ENCODE results near the gene IL25. TPM values are rescaled to one million over a fixed set of nuclear protein-coding genes. Genes with fewer than 3 reads are reported as not detected.

Gene IL25
- total RNA-seq, 4 donors from 2014 or later, result not detected

DNA sequence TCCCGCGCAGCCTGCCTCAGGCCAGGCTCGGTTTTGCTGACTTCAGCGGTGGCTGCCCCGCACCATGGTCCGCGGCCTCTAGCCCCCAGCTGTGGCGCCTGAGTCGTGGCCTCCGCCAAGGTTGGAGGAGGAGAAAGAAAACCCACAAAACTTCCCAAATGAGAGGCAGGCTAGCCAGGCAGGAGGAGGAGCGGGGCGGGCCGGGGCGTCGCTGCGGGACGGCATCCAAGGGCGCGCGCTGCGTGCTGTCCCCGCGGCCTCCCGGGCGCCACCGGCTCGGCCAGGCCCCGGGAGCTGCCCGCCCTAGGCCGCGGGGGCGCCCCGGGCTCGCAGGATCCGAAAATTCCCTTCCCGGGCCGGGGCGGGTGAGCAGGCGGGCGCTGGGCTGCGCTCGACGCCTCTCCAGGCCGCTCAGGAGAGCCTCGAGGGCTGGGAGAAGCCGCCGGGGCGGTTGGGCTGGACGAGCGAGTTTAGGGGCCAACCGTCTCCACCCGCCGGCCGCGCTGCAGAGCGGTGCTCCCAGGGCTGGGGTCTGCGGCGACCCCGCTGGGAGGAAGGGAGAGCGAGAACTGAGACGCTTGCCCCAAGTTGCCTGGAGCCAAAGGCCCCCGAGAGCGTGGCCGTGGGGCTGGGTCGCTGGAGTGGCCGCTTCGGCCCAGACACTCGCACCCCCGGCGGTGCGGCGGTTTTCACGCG lies 7.4 kb upstream of the IL25 start, which contains the start of gene EFS:
Gene EFS, minus strand, starts transcription at position 137 of the 696 bp plus-strand sequence. CDS start 147 bp downstream, outside the sequence.
- H3K27ac ChIP-seq, result peak within 1 kb of the TSS; percentile 69 to 86 (median 78)
- DNase-seq, result no peak
- no peaks in the 10 kb centered on the region for H3K9me3 ChIP-seq
- TF ChIP-seq POLR2A (IDR thresholded peaks at IDR 0.05), result no peak
- TF ChIP-seq, protein P1, sequence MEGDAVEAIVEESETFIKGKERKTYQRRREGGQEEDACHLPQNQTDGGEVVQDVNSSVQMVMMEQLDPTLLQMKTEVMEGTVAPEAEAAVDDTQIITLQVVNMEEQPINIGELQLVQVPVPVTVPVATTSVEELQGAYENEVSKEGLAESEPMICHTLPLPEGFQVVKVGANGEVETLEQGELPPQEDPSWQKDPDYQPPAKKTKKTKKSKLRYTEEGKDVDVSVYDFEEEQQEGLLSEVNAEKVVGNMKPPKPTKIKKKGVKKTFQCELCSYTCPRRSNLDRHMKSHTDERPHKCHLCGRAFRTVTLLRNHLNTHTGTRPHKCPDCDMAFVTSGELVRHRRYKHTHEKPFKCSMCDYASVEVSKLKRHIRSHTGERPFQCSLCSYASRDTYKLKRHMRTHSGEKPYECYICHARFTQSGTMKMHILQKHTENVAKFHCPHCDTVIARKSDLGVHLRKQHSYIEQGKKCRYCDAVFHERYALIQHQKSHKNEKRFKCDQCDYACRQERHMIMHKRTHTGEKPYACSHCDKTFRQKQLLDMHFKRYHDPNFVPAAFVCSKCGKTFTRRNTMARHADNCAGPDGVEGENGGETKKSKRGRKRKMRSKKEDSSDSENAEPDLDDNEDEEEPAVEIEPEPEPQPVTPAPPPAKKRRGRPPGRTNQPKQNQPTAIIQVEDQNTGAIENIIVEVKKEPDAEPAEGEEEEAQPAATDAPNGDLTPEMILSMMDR (IDR thresholded peaks at IDR 0.05), result no peak
- H3K4me3 ChIP-seq, result peak within 1 kb of the TSS; percentile 20 to 51 (median 37)
- H3K4me1 ChIP-seq, result peaks cover 0 to 9% (median 0%) of the 10 kb centered on the region in 4 donors
- no peaks in the 10 kb centered on the region for H3K36me3 ChIP-seq
- H3K27me3 ChIP-seq, result peaks cover 0 to 6% of the 10 kb centered on the region in 2 donors

DNA sequence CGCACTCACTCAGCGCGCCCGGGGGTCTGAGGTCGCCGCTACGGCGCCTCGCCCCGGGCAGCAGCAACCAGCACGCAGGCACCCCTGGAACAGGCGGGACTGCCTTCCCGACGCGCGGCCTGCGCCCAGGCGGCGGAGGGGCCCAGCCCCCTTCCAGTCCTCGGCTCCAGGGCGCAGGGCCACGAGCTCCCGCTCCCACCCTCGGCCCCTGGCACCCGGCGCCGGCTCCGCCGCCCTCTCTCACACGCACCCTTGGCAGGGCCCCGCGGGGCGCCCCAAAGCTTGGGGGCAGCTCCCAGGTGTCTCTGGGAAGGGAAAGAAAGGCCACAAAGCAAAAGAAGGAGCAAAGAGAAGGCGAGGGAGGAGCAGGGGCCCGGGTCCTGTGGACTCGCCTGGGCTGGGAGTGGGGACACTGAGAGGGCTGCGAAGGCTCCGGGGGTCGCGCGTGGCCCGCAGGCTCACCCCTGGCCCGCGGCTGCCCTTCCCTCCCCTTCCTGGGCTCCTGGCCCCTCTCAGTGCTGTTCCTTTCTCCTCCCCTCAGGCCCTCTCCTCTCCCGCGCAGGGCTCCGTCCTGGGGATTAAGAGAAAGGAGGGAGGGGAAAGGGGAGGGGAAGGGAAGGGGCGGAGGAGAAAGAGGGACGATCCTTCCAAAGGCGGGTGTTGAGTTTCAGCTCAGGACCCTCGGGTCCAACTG lies 6.7 kb upstream of the IL25 start:
- no peaks in the 10 kb centered on the region for H3K9me3 ChIP-seq
- no peaks in the 10 kb centered on the region for H3K36me3 ChIP-seq
- peaks cover 0 to 6% of the 10 kb centered on the region in 2 donors for H3K27me3 ChIP-seq
- TF ChIP-seq POLR2A (IDR thresholded peaks at IDR 0.05), result no peak
- TF ChIP-seq, protein P1 (IDR thresholded peaks at IDR 0.05), result no peak
- DNase-seq, result no peak
- peak overlapping the region; percentile 69 to 86 (median 78) for H3K27ac ChIP-seq
- peaks cover 0 to 9% (median 0%) of the 10 kb centered on the region in 4 donors for H3K4me1 ChIP-seq
- H3K4me3 ChIP-seq, result peak overlapping the region; percentile 20 to 51 (median 37)

DNA sequence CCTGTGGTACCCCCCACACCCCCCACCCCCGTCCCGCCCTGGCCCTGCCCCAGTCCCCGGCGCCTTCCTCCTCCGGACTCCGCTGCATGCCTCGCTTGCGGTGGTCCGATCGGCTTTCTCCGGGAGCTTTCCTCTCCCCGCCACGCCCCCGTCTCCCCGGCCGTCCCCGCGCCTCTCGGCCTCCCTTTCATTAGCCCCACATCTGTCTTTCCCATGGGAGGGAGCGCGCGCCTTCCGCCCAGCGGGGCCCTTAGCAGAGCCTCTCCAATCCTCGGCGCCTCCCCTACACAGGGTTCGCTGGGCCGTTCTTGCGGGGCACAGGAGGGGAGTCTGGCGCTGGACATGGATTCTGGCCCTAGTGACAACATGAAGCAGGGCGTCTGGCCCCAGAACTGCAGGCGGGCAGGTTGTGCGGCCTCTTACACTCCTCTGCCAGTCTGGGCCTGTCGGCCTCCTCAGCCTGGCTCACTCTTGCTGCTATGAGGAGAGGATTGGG lies 6.1 kb upstream of the IL25 start:
- no peaks in the 10 kb centered on the region for H3K9me3 ChIP-seq
- peaks cover 0 to 6% of the 10 kb centered on the region in 2 donors for H3K27me3 ChIP-seq
- peak overlapping the region; percentile 69 to 86 (median 78) for H3K27ac ChIP-seq
- peak in 1 of 3 donors; percentile 54 for DNase-seq
- peak overlapping the region in 3 of 4 donors; percentile 35 to 51 (median 39) for H3K4me3 ChIP-seq
- TF ChIP-seq, protein P1 (IDR thresholded peaks at IDR 0.05), result no peak
- no peak for TF ChIP-seq POLR2A (IDR thresholded peaks at IDR 0.05)
- no peaks in the 10 kb centered on the region for H3K36me3 ChIP-seq
- peaks cover 0 to 9% (median 0%) of the 10 kb centered on the region in 4 donors for H3K4me1 ChIP-seq

DNA sequence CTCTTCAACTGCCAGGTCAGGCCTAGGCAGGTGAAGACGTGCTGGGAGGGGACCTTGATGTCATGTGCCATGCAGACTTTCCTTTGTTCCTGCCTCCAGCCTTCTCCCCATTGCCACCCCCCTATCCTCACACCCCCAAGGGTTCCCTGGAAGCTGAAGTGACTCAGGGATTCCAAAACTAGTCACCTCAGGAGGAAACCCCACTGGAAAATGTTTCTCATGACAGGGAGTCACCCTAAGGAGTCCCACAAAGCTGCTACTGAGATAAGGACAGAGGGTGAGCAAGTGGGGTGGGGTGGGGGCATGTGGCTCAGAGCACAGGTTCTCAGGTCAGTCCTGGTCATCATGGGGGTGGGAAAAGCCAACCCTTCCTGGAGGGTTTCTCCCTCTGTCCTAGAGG lies 2.4 kb upstream of the IL25 start:
- H3K9me3 ChIP-seq, result no peaks in the 10 kb centered on the region
- peaks cover 0 to 5% of the 10 kb centered on the region in 2 donors for H3K27me3 ChIP-seq
- H3K4me1 ChIP-seq, result no peaks in the 10 kb centered on the region
- no peaks in the 10 kb centered on the region for H3K36me3 ChIP-seq
- H3K27ac ChIP-seq, result no peak overlapping the region
- no peak overlapping the region for H3K4me3 ChIP-seq
- no peak for TF ChIP-seq POLR2A (IDR thresholded peaks at IDR 0.05)
- TF ChIP-seq, protein P1 (IDR thresholded peaks at IDR 0.05), result no peak
- DNase-seq, result no peak

DNA sequence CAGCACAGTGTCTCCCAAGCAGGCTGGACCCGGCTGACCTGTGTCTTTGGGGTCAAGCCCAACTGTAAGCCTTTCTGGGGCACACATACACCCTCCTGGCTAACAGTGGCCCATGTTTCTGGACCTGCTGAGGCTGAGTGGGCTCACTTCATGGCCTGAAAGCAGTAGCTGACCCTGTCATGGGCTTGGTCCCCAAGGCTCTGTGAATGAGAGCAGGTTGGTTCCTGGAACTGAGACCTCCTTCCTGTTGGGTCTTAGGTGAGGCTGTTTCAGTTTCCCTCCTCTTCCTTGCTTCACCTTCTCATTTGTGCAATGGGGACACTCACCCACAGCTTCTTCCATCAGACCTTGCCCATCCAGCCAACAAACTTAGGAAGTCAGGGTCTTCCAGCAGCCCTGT lies 744 bp upstream of the IL25 start:
- no peaks in the 10 kb centered on the region for H3K4me1 ChIP-seq
- no peak overlapping the region for H3K4me3 ChIP-seq
- H3K9me3 ChIP-seq, result no peaks in the 10 kb centered on the region
- TF ChIP-seq, protein P1 (IDR thresholded peaks at IDR 0.05), result no peak
- TF ChIP-seq POLR2A (IDR thresholded peaks at IDR 0.05), result no peak
- H3K27me3 ChIP-seq, result no peaks in the 10 kb centered on the region
- DNase-seq, result no peak
- no peak overlapping the region for H3K27ac ChIP-seq
- no peaks in the 10 kb centered on the region for H3K36me3 ChIP-seq

All from Peyer's patch (tissue), 4 donors.